GM19351 (cell line): ENCODE measurements around the gene MACO1.
"Not testable (repeated sequence)": the region's sequence is repeated elsewhere in the genome, so short reads cannot be mapped to it uniquely, and the experiment has no call there.

ENCODE experiments used
- ATAC-seq: cut with Tn5 transposase; IDR thresholded peaks from one replicate; pipeline ENCODE4 v1.9.1; 2021; ENCODE audit warnings: mild to moderate bottlenecking, moderate library complexity; ENCODE audit not compliant: unreplicated experiment

MACO1 gene

DNA sequence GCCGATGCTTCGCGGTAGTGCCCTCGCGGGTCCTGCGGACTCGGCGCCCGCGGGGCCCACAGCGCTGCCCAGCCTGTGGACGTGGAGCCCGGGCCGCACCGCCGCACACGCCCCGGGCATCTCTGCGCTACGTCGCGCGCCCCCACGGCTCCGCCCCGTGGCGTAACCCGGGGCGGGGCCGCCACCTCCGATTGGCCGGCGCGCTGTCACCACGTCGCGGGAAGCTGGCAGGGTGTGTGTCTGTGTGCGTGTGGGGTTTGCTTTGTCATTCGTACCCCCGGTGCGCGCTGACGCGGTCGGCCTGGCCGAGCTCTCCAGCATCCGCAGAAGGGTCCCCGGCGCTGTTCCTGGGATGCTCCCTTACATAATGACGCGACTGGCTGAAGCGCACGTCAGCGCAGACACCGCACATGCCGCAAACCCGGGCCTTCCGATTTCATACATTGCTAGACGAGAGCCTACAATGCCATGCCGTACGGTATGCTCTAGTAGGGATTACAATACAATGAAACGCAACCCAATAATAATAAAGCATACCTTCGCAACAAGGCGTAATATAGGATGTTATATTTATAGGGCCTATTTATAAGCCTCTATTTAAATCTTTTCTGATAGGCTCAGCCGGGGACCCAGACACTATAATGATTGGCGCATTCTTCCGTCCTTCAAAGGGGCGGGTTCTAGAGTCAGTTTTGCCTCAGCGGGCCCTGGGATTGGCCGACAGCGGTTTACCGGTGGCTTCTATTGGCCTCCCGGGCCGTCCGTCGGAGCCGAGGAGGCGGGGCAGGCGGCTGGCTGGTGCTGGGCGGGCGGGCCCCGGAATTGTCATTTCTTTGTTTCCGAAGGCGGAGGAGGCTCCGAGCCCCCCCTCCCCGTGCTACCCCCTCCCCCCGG is at the start of gene MACO1:
Gene MACO1, plus strand, starts transcription at position 825 of the 894 bp plus-strand sequence. CDS start 202 bp downstream, outside the sequence.
- ATAC-seq, result peak; percentile 86

- not testable (repeated sequence) for ATAC-seq
Observed at GRCh38 chr1:25382543-25382942, 48.2 kb upstream of the MACO1 start.

DNA sequence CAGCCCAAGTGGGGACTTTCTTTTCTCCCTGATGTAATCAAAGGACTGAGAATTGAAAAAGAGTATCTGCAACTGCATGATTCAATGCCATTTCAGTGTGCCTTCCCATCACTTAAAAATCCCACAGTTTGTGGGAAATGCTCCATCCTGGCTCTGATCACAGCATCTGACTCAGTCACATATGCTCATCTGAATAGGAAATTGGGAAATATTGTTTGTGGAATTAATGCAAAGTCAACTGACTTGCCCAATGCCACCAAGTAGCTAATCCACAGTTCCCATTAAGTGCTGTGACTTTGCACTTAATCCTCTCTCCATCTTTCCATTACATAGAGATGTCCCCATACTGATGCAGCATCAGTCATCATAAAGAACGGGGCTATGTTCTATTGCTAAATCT is 47.6 kb upstream of the MACO1 start:
- not testable (repeated sequence) for ATAC-seq

DNA sequence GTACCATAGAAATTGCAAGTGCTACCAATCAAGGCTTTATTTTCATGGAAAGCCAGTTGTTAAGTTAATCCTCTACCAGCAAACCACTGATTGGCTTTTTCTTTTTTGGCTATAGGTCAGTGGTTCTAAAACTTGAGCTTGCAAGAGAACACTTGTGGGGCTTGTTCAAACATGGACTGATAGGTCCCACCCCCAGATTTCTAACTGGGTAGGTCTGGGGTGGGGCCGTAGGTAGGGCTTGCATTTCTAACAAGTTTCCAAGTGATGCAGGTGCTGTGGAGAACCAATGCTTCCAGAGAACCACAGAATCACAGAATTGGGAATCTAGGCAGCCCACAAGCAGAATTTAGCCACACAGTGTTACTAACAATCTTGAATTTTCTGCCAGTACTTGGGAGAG is 46.8 kb upstream of the MACO1 start:
- not testable (repeated sequence) for ATAC-seq

- not testable (repeated sequence) for ATAC-seq
Observed at GRCh38 chr1:25387096-25387495, 43.6 kb upstream of the MACO1 start.

DNA sequence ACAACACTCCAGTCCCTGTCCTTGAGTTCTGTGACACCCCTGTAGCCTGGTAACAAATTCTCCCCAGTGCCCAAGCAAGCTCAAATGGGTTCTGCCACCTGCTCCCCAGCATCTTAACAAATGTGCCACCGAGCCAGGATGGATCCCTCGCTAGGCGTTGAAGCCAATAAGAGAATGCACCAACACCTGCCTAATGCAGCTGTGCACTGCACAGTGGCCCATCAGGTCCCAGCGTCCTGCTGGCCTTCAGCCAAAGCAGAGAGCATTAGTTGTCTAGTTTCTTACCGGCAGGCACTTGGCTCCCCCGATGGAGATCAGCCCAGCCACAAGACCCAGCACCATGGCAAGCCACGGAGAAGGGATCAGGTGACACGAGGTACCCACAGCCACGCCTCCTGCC is 42.0 kb upstream of the MACO1 start:
- ATAC-seq, result not testable (repeated sequence)

DNA sequence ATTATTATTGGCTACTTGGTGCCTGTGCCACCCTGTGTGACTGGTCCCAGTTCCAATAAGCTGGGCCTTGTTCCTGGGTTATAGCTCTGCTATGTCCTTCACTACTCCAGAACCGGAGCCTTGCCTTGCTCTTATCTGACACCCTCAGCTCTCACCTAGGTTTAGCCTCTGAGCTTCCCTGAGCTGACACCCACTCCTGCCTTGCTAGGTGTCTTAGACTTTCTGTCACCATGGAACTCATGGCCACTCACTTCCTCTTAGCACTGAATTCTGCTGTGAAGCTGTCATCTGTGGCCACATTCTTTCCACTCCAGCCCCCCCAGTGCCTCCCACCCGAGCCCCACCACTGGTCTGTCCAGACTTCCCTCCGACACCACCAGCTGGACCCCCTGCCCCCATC is 41.0 kb upstream of the MACO1 start:
- ATAC-seq, result not testable (repeated sequence)

GRCh38 chr1:25392841-25393240 is 37.9 kb upstream of the MACO1 start:
- no peak for ATAC-seq

- not testable (repeated sequence) for ATAC-seq
Observed at GRCh38 chr1:25397549-25397948, 33.1 kb upstream of the MACO1 start.

DNA sequence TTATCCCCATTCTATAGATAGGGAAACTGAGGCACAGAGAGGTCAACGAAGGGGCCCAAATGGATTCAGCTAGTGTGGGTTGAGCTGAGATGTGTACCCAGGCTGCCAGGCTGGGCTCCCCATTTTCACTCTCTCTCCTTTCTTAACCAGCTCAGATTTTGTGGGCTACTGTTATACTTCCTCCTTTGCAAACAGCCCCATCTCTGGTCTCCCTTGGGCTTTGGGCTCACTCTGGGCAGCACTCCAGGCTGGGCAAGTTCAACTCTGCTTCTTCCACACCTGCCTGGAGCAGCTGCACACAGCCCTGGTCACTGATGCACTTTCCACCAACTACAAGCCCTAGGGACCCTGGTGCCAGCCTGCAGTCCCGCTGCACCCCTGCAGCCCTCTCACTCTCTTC is 32.6 kb upstream of the MACO1 start:
- ATAC-seq, result not testable (repeated sequence)

- ATAC-seq, result not testable (repeated sequence)
Observed at GRCh38 chr1:25402947-25403803, 27.5 kb upstream of the MACO1 start.

DNA sequence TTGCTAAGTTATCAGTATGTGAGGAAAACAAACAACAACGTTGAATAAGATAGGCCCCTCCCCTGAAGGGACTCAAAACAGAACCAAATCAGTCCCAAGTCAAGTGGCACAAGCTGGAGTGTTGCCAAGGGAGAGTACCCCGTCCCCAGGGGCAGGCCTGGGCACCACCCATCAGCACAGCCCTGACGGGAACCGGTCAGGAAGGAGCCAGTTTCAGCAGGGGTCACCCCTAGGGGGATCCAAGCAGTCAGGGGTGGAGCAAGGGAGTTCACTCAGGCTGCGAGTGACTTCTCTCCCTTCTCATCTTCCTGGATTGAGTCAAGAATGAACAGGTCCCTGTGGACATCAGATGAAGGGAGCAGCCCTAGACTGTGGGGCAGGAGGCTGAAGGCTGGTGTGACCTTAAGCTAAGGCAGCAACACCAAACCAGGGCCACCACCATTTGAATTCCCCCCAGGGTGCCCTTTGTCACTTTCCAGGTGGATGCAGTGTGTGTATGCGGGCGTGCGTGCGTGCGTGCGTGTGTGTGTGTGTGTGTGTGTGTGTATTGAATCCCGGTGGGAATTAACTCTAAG is 24.9 kb upstream of the MACO1 start:
- ATAC-seq, result not testable (repeated sequence)

GRCh38 chr1:25409641-25410427 is 20.9 kb upstream of the MACO1 start:
- ATAC-seq, result not testable (repeated sequence)

DNA sequence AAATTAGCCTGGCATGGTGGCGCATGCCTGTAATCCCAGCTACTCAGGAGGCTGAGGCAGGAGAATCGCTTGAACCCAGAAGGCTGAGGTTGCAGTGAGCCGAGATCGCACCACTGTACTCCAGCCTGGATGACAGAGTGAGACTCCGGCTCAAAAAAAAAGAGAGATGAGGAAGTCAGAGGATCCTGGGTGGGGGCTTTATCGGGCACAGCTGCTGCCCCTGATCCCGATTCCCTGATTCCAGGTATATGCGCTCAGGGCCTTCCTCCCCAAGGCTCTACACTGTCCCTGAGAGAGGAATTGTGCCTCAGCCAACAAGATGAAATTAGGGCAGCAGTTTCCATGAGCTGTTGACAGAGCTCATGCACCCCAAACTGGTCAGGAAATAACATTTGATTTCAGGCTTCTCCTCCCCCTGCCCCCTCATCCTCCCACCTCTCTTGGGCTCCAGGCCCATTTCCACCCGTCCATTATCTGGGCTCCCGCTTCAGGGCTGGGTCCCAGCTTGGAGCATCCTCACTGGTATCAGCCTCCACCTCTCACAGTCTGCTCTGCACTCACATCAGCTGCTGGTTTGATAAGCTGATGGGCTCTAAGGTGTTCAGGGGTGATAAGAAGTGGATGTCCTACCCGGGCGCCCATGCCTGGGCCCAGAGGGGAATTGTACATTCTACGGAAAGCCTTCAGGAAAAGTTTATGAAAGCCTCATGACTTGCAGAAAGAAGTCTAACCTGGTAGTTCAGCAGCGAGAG is 17.6 kb upstream of the MACO1 start:
- not testable (repeated sequence) for ATAC-seq

- not testable (repeated sequence) for ATAC-seq
Observed at GRCh38 chr1:25414157-25414556, 16.5 kb upstream of the MACO1 start.

DNA sequence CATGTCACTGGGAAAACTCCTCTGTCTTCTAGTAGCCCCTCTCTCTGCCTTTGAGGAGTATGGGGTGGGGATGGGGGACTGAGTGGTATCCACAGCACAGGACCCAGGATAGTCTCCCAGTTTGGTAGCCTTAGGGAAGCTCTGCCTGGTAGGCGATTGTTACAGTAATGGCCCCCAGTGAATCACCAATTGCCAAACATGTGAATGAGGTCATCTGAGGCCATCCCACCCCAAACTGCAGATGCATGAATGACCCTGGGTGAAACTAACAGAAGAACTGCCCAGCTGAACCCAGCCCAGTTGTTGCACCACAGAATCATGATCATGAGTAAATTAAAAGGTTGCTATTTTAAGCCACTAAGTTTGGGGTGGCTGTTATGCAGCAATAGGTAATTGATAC is 16.1 kb upstream of the MACO1 start:
- ATAC-seq, result not testable (repeated sequence)

DNA sequence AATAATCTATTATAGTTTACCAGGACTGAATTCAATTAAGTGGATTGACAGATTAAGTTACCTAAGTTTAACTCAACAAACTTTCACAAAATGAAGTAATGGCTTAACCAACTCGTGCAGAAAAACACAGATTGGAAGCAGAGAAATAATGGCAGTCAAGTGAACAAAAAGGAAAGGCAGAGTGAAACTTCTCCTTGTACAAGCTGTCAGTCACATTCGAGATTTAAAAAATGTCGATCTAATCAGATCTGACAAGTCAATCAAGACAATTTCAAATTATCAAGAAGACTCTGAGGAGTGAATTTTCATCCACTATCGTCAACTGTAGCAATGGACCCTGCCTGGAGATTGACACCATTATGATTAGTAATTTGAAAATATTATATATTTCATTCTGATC is 13.4 kb upstream of the MACO1 start:
- not testable (repeated sequence) for ATAC-seq

DNA sequence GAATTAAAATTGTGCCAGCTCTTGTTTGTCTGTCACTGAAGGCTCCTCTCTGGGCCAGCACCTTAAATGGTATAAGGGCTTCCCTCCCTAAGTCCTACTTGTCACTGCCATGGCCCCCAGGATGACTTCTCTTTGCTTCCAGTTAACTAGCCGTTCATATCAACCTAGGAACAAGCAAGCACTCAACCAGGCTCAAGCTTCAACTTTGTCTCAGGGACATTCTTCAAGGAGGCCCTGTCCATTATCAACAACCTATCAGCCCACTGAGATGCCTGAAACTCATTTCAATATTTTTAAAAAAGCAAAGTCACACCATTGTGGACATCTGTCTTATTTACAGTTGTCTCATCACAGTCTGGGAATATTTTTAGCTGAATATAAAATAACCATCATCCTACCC is 11.4 kb upstream of the MACO1 start:
- ATAC-seq, result not testable (repeated sequence)

DNA sequence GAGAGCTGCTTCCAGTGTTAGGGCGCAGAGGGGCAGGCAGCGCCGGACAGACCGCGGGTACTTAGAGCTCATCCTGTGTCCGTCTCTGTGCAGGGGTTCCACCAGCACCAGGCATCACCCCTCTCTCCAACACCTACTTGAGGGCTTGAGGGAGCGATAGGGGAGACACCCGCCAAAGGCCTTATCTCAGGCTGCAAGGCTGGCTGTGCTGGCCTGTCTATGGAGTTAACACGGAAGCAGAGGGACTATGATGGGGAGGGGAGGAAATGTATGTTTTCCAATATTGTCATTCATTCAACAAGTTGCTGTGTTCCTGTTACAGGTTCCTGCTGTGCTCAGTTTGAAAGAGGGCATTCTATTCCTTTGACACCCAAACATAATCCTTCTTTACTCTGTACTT is 10.0 kb upstream of the MACO1 start, which contains the start of gene RHCE:
Gene RHCE, minus strand, starts transcription at position 111 of the 400 bp plus-strand sequence. Its CDS starts 39 bp downstream, at position 72.
- ATAC-seq, result not testable (repeated sequence)
